ENCODE measurements around the gene SIPA1L2. TPM values are rescaled to one million over a fixed set of nuclear protein-coding genes. Genes with fewer than 3 reads are reported as not detected.

Gene SIPA1L2
- total RNA-seq, 2 donors from 2014 or later, result 57.1 to 100 TPM

DNA sequence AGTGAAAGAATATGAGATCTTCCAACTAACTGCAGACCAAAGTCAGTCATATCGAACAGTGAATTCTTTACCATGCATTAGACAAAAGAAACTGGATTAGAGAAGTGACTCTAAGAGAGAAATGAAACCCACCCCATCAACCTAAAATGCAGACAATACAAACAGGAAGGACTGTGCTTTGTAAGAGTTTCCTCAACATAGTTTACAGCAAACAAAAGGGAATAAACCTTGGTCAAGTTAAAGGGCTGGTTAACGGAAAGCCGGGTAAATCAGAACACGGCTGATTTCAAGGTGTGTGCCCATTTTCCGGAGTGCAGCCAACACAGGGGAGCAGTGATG is 39.2 kb downstream of the SIPA1L2 start:
- Histone ChIP-seq H3K4me1 (peaks cover 0 to 69% of the 10 kb centered on the region in 2 donors), H3K9me3 (no peaks in the 10 kb centered on the region), H3K27me3 (no peaks in the 10 kb centered on the region), H3K27ac (peak overlapping the region; percentile 66 to 77), H3K4me3 (no peak overlapping the region), H3K36me3 (no peaks in the 10 kb centered on the region)
- no peak for DNase-seq (ENCODE audit: low spot score)
- TF ChIP-seq, protein P1, sequence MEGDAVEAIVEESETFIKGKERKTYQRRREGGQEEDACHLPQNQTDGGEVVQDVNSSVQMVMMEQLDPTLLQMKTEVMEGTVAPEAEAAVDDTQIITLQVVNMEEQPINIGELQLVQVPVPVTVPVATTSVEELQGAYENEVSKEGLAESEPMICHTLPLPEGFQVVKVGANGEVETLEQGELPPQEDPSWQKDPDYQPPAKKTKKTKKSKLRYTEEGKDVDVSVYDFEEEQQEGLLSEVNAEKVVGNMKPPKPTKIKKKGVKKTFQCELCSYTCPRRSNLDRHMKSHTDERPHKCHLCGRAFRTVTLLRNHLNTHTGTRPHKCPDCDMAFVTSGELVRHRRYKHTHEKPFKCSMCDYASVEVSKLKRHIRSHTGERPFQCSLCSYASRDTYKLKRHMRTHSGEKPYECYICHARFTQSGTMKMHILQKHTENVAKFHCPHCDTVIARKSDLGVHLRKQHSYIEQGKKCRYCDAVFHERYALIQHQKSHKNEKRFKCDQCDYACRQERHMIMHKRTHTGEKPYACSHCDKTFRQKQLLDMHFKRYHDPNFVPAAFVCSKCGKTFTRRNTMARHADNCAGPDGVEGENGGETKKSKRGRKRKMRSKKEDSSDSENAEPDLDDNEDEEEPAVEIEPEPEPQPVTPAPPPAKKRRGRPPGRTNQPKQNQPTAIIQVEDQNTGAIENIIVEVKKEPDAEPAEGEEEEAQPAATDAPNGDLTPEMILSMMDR (IDR thresholded peaks at IDR 0.05), result no peak

DNA sequence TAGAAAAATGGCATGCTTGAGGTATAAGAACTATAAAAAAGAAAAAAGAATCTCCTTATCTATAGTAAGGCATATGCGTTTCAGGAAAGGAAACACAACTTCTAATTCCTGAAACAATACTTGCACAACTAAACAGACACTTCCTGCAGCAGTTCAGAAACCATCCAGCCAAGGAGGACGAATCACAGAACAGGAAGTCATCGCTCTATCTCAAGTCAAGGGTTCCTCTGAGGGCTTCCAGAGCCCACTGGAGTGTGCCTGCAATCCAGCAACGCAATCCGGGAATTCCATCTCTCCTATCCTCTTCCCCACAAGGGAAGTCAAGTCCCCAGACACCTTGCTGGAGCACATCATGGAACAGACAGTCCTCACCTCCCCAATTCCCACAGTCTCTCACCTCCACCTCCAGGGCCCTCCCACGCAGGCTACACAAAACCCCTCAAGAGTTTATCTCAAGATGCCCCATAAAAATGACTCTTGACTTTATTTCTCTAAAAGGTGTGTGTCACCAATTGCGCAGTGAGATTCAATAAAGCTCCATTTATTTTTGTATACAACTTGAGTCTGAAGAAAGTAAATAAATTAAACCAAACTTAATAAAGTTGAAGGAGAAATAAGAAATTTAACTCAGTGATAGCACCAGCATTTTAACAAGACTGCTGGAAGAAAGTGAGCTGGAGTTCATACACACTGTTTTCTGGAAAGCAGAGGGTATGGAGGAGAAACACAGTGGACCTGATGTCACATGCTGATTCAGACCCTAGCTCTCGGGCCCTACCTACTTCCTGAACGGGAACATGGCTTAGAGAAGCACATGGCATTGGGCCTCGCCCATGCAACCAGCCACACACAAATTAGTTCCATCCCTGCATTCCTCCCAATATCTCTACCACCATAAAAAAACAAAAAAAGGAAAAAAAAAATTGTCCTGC is 39.9 kb downstream of the SIPA1L2 start:
- Histone ChIP-seq H3K27me3 (no peaks in the 10 kb centered on the region), H3K4me3 (no peak overlapping the region), H3K9me3 (no peaks in the 10 kb centered on the region), H3K36me3 (no peaks in the 10 kb centered on the region), H3K27ac (peak overlapping the region; percentile 66 to 77), H3K4me1 (peaks cover 0 to 66% of the 10 kb centered on the region in 2 donors)
- TF ChIP-seq, protein P1 (IDR thresholded peaks at IDR 0.05), result no peak
- no peak for DNase-seq (ENCODE audit: low spot score)

DNA sequence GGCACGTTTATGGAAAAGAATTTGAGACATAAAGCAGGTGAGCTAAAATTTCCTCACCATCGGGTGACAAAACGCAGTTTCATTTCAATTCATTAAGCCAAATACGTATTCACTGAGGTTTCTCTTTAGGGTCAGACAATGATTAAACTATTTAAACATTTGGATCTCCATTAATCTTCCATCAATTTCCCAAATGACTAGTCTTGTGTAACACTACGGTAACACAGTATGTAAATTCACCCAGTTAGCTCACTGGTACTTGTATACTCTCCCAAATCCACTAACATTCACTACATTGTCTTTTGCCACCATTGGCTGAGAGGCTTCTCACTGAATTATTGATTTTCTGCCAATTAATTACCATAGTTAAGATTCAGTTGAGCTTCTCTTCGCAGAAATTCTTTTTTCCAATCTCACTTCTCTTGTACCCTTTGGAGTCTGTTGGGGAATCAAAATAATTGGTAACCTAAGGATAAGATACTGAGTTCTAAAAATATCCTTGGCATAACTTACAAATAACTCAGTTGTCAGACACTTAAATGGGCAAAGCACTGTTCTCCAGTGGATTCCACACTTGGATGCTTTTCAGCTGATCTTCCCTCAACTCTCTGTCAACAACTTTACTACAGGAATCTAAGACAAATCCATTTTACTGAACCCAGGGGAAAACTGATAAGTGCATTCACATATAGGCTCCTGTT is 40.7 kb downstream of the SIPA1L2 start:
- peaks cover 0 to 59% of the 10 kb centered on the region in 2 donors for H3K4me1 ChIP-seq
- DNase-seq (ENCODE audit: low spot score), result no peak
- no peaks in the 10 kb centered on the region for H3K36me3 ChIP-seq
- no peaks in the 10 kb centered on the region for H3K9me3 ChIP-seq
- H3K27me3 ChIP-seq, result no peaks in the 10 kb centered on the region
- H3K4me3 ChIP-seq, result no peak overlapping the region
- peak overlapping the region; percentile 66 to 77 for H3K27ac ChIP-seq
- TF ChIP-seq, protein P1 (IDR thresholded peaks at IDR 0.05), result no peak

DNA sequence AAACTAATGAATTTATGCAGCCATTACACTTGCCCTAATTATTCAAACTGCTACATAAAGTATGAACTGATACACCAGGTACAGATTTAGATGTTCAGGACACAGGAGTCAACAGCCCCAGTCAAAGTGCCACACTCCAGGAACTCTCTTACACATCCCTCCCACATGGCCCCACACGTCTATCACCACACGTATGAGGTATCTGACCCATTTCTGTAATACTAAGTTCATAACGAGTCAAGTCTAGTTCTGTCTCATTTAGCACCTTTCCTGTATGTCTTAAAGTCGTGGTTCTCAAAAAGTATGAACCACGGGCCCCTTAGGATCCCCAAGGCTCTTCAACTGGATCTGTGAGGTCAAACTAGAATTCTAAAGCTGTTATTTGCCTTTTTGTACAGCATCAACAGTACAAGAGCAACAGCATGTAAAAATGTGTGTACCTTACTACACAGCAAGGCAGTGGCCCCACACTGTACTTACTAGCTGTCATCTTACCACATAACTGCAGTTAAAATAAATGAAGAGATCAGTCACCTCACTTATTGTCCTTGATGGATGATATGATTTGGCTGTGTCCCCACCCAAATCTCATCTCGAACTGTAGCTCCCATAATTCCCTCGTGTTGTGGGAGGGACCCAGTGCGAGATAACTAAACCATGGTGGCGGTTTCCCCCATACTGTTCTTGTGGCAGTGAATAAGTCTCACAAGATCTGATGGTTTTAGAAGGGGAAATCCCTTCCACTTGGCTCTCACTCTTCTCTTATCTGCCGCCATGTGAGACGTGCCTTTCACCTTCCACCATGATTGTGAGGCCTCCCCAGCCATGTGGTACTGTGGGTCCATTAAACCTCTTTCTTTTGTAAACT is 42.6 kb downstream of the SIPA1L2 start:
- Histone ChIP-seq H3K4me1 (peaks cover 0 to 53% of the 10 kb centered on the region in 2 donors), H3K4me3 (no peak overlapping the region), H3K36me3 (no peaks in the 10 kb centered on the region), H3K27me3 (no peaks in the 10 kb centered on the region), H3K9me3 (no peaks in the 10 kb centered on the region), H3K27ac (peak overlapping the region; percentile 24 to 77)
- no peak for DNase-seq (ENCODE audit: low spot score)
- TF ChIP-seq, protein P1 (IDR thresholded peaks at IDR 0.05), result no peak

DNA sequence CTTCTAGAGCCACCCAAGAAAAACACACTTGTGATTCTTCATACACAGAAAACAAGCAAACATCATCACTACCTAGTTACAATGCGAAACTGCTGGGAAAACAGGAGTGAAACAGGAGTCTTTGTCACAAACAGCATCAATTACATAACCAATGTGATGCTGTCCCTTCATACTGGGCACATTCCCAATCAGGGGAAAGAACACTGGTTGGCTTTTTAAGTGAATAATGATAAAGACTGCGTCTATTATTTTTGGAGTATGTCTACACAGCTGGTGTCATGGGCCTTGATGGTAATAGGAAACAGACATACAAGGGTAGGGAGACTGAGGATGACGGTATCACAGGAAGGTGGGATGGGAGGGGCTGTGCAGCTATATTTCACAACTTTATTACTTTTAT is 43.3 kb downstream of the SIPA1L2 start:
- no peaks in the 10 kb centered on the region for H3K36me3 ChIP-seq
- H3K9me3 ChIP-seq, result no peaks in the 10 kb centered on the region
- H3K27ac ChIP-seq, result peak overlapping the region; percentile 24 to 77
- TF ChIP-seq, protein P1 (IDR thresholded peaks at IDR 0.05), result no peak
- no peaks in the 10 kb centered on the region for H3K27me3 ChIP-seq
- H3K4me1 ChIP-seq, result peaks cover 0 to 46% of the 10 kb centered on the region in 2 donors
- DNase-seq (ENCODE audit: low spot score), result no peak
- no peak overlapping the region for H3K4me3 ChIP-seq
